ENCODE measurements around the gene UBA6. TPM values are rescaled to one million over a fixed set of nuclear protein-coding genes. Genes with fewer than 3 reads are reported as not detected.
A peak's percentile ranks its signal among the peaks of the same experiment; 100 is the strongest.
"Not testable (repeated sequence)": the region's sequence is repeated elsewhere in the genome, so short reads cannot be mapped to it uniquely, and the experiment has no call there.

UBA6 gene
- total and polyA plus RNA-seq, 9 of the 15 experiments (the other 6 are each of a cell fraction or from before 2014, with no cell fraction given): 22.9 to 139 (median 94.6) TPM

GRCh38 chr4:67730511-67730910 is 29.6 kb upstream of the UBA6 start:
- H3K27me3 ChIP-seq (ENCODE audit: control insufficient read depth in 2 of 2, insufficient read depth in 2 of 2, low read length in 2 of 2); H3K4me2 ChIP-seq (ENCODE audit: insufficient read depth, low read length); in situ Hi-C loops (cut with MboI); H2AFZ ChIP-seq (ENCODE audit: low read depth, low read length); CTCF ChIA-PET (ENCODE audit: low intra/inter-chr PET ratio); ATAC-seq; POLR2A ChIA-PET; DNase-seq (ENCODE audit: extremely low read depth in 1 of 4, low spot score in 3 of 4); BruUV-seq (replicated peaks); H3K79me2 ChIP-seq (ENCODE audit: control insufficient read depth, insufficient read depth, low read length); H3K4me3 ChIP-seq; H3K27ac ChIP-seq (ENCODE audit: extremely low read depth, low read depth, low read length); H3K9ac ChIP-seq (ENCODE audit: insufficient read depth in 1 of 2, low read depth in 2 of 2, low read length in 2 of 2); H4K20me1 ChIP-seq (replicated peaks; ENCODE audit: control insufficient read depth, insufficient read depth, low read length); H3K9me1 ChIP-seq (ENCODE audit: control insufficient read depth, insufficient read depth, low read length); H3K9me3 ChIP-seq (replicated peaks; ENCODE audit: control insufficient read depth, insufficient read depth, low read depth, low read length); FAIRE-seq: not testable (repeated sequence)
- peak; percentile 25 for TF ChIP-seq ZNF146 (CRISPR knock-in tag; IDR thresholded peaks at IDR 0.05; ENCODE audit: unreplicated experiment)
- Histone ChIP-seq H3K36me3 (ENCODE audit: control insufficient read depth, insufficient read depth, low read length) (peaks cover 13% of the 10 kb centered on the region; the same call in 2 of the 3 replicates), H3K4me1 (replicated peaks in 1 of 2; ENCODE audit: control insufficient read depth in 2 of 2, insufficient read depth in 2 of 2, low read length in 2 of 2) (peaks cover 0 to 12% of the 10 kb centered on the region in 2 experiments; a peak in 2 of 5 replicates)
- intact Hi-C loops (cut with micrococcal nuclease): loop anchor here (10.0 kb wide), 1 partner anchor 444 kb away; no protein-coding TSS in a partner anchor
- WGBS (ENCODE audit: insufficient coverage, low coverage, missing lambda C conversion rate): 73% methylated on average over 2 of the region's 3 CpGs

- no TSS peak for BruUV-seq (replicated peaks)
- intact Hi-C loops (cut with micrococcal nuclease): loop anchor here (10.0 kb wide), 1 partner anchor 188 kb away; no protein-coding TSS in a partner anchor
- peak; percentile 55 for FAIRE-seq
- 46% methylated on average over 4 of the region's 4 CpGs for WGBS (ENCODE audit: insufficient coverage, low coverage, missing lambda C conversion rate)
- H2AFZ ChIP-seq (ENCODE audit: low read depth, low read length): no peak overlapping the region; the same call in 1 of the 2 replicates
- H3K27ac ChIP-seq (ENCODE audit: extremely low read depth, low read depth, low read length): peak overlapping the region; percentile 49; the same call in 2 of the 3 replicates
- no peaks in the 10 kb centered on the region for H3K27me3 ChIP-seq (ENCODE audit: control insufficient read depth in 2 of 2, insufficient read depth in 2 of 2, low read length in 2 of 2)
- H4K20me1 ChIP-seq (replicated peaks; ENCODE audit: control insufficient read depth, insufficient read depth, low read length): no peaks in the 10 kb centered on the region
- peaks cover 3% of the 10 kb centered on the region; the same call in 2 of the 3 replicates for H3K79me2 ChIP-seq (ENCODE audit: control insufficient read depth, insufficient read depth, low read length)
- peak; percentile 48 for ATAC-seq
- no peak overlapping the region; the same call in 1 of the 2 replicates for H3K4me2 ChIP-seq (ENCODE audit: insufficient read depth, low read length)
- H3K4me3 ChIP-seq: no peak overlapping the region
- H3K9me3 ChIP-seq (replicated peaks; ENCODE audit: control insufficient read depth, insufficient read depth, low read depth, low read length): peaks cover 8% of the 10 kb centered on the region
- CTCF ChIA-PET (ENCODE audit: low intra/inter-chr PET ratio): no interaction called here
- POLR2A ChIA-PET: interaction anchor here (1.0 to 1.3 kb wide), 3 partner anchors 10 to 185 kb away, joined by 3 to 4 read pairs (median 4); no protein-coding TSS in a partner anchor
- in situ Hi-C loops (cut with MboI): no loop called here
- no peaks in the 10 kb centered on the region for H3K9me1 ChIP-seq (ENCODE audit: control insufficient read depth, insufficient read depth, low read length)
- DNase-seq (ENCODE audit: extremely low read depth in 1 of 4, low spot score in 3 of 4): peak in 1 of 4 experiments; percentile 41
- H3K4me1 ChIP-seq (replicated peaks in 1 of 2; ENCODE audit: control insufficient read depth in 2 of 2, insufficient read depth in 2 of 2, low read length in 2 of 2): peaks cover 5 to 21% of the 10 kb centered on the region in 2 experiments
- peaks cover 15% of the 10 kb centered on the region; the same call in 2 of the 3 replicates for H3K36me3 ChIP-seq (ENCODE audit: control insufficient read depth, insufficient read depth, low read length)
- H3K9ac ChIP-seq (ENCODE audit: insufficient read depth in 1 of 2, low read depth in 2 of 2, low read length in 2 of 2): no peak overlapping the region
- TF ChIP-seq HMBOX1 (IDR thresholded peaks at IDR 0.05) (0 out of 2 replicates have a peak, but pooled peaks have one; percentile 28), RBFOX2 (IDR thresholded peaks at IDR 0.05; ENCODE audit: low read depth, low read length) (no peak), FOXA3 (CRISPR knock-in tag; conservative IDR thresholded peaks at IDR 0.05 in 1 of 2, IDR thresholded peaks at IDR 0.05 in 1 of 2) (no peak), ZNF57 (CRISPR knock-in tag; IDR thresholded peaks at IDR 0.05) (no peak), CBX5 (IDR thresholded peaks at IDR 0.05; ENCODE audit: borderline replicate concordance, low read depth) (peak; percentile 95), ZNF324 (CRISPR knock-in tag; IDR thresholded peaks at IDR 0.05) (no peak), MYBL2 (IDR thresholded peaks at IDR 0.05; ENCODE audit: low read depth) (no peak), MYBL2 (CRISPR knock-in tag; IDR thresholded peaks at IDR 0.05; ENCODE audit: borderline replicate concordance) (no peak), ATF7 (IDR thresholded peaks at IDR 0.05) (peak; percentile 41; the same call in 1 of the 2 replicates), MEIS2 (IDR thresholded peaks at IDR 0.05; ENCODE audit: partially characterized antibody) (peak; percentile 53), NBN (IDR thresholded peaks at IDR 0.05; ENCODE audit: low read depth) (0 out of 2 replicates have a peak, but pooled peaks have one; percentile 15), PTBP1 (IDR thresholded peaks at IDR 0.05; ENCODE audit: low read depth, low read length) (no peak), TRIM28 (IDR thresholded peaks at IDR 0.05) (peak; percentile 72; the same call in 1 of the 2 replicates), GATAD2A (IDR thresholded peaks at IDR 0.05) (no peak), TRIM24 (IDR thresholded peaks at IDR 0.05) (peak; percentile 62 to 79; a peak in 3 of 4 replicates)
These were observed 26.3 kb upstream of the UBA6 start for GRCh38 chr4:67727124-67727850.

Measured in K562 (cell line).